ENCODE measurements around the gene PITHD1. TPM values are rescaled to one million over a fixed set of nuclear protein-coding genes. Genes with fewer than 3 reads are reported as not detected.
A peak's percentile ranks its signal among the peaks of the same experiment; 100 is the strongest.

Gene PITHD1
- total and polyA plus RNA-seq, 2 experiments from 2014 or later: 48.1 to 99.6 TPM

GRCh38 chr1:23763041-23763577 is 15.1 kb upstream of the PITHD1 start:
- Histone ChIP-seq H3K4me1 (ENCODE audit: low read depth) (peaks cover 11% of the 10 kb centered on the region), H3K27ac (no peak overlapping the region), H3K4me3 (no peak overlapping the region), H3K9me3 (ENCODE audit: low read depth) (no peaks in the 10 kb centered on the region), H3K36me3 (peaks cover 27% of the 10 kb centered on the region), H3K27me3 (no peaks in the 10 kb centered on the region)
- DNase-seq (ENCODE audit: low read depth in 1 of 2, low spot score in 1 of 2): no peak
- no peak for TF ChIP-seq CTCF (IDR thresholded peaks at IDR 0.05; ENCODE audit: low read depth, low read length)

GRCh38 chr1:23768733-23769132 is 9.5 kb upstream of the PITHD1 start:
- peak in 1 of 2 donors; percentile 71 for DNase-seq (ENCODE audit: low read depth in 1 of 2, low spot score in 1 of 2)
- no peak for TF ChIP-seq CTCF (IDR thresholded peaks at IDR 0.05; ENCODE audit: low read depth, low read length)
- Histone ChIP-seq H3K27me3 (no peaks in the 10 kb centered on the region), H3K4me1 (ENCODE audit: low read depth) (peaks cover 15% of the 10 kb centered on the region), H3K9me3 (ENCODE audit: low read depth) (no peaks in the 10 kb centered on the region), H3K4me3 (no peak overlapping the region), H3K36me3 (peaks cover 4% of the 10 kb centered on the region), H3K27ac (peak overlapping the region; percentile 78)

GRCh38 chr1:23772049-23772853 is 6.0 kb upstream of the PITHD1 start:
- H3K36me3 ChIP-seq: no peaks in the 10 kb centered on the region
- H3K9me3 ChIP-seq (ENCODE audit: low read depth): no peaks in the 10 kb centered on the region
- no peak overlapping the region for H3K4me3 ChIP-seq
- peaks cover 18% of the 10 kb centered on the region for H3K4me1 ChIP-seq (ENCODE audit: low read depth)
- peak; percentile 99 for TF ChIP-seq CTCF (IDR thresholded peaks at IDR 0.05; ENCODE audit: low read depth, low read length)
- no peak overlapping the region for H3K27ac ChIP-seq
- no peaks in the 10 kb centered on the region for H3K27me3 ChIP-seq
- DNase-seq (ENCODE audit: low read depth in 1 of 2, low spot score in 1 of 2): peak; percentile 88

GRCh38 chr1:23772854-23773242 is 5.4 kb upstream of the PITHD1 start:
- TF ChIP-seq CTCF (IDR thresholded peaks at IDR 0.05; ENCODE audit: low read depth, low read length): no peak

GRCh38 chr1:23774174-23774880 is 3.9 kb upstream of the PITHD1 start:
- TF ChIP-seq CTCF (IDR thresholded peaks at IDR 0.05; ENCODE audit: low read depth, low read length): no peak
- H3K27ac ChIP-seq: peak overlapping the region; percentile 36
- H3K4me3 ChIP-seq: no peak overlapping the region
- H3K4me1 ChIP-seq (ENCODE audit: low read depth): peaks cover 13% of the 10 kb centered on the region
- no peak for DNase-seq (ENCODE audit: low read depth in 1 of 2, low spot score in 1 of 2)
- H3K9me3 ChIP-seq (ENCODE audit: low read depth): no peaks in the 10 kb centered on the region
- H3K36me3 ChIP-seq: no peaks in the 10 kb centered on the region
- no peaks in the 10 kb centered on the region for H3K27me3 ChIP-seq

More at GRCh38 chr1:23772854-23773242, 5.4 kb upstream of the PITHD1 start:
- Histone ChIP-seq H3K27me3 (no peaks in the 10 kb centered on the region), H3K36me3 (no peaks in the 10 kb centered on the region), H3K4me1 (ENCODE audit: low read depth) (peaks cover 22% of the 10 kb centered on the region), H3K9me3 (ENCODE audit: low read depth) (no peaks in the 10 kb centered on the region), H3K4me3 (no peak overlapping the region), H3K27ac (no peak overlapping the region)
- no peak for DNase-seq (ENCODE audit: low read depth in 1 of 2, low spot score in 1 of 2)

All from cardiac muscle cell (in vitro differentiated cells and primary cell).